ENCODE data around the gene WDFY3.

DNA sequence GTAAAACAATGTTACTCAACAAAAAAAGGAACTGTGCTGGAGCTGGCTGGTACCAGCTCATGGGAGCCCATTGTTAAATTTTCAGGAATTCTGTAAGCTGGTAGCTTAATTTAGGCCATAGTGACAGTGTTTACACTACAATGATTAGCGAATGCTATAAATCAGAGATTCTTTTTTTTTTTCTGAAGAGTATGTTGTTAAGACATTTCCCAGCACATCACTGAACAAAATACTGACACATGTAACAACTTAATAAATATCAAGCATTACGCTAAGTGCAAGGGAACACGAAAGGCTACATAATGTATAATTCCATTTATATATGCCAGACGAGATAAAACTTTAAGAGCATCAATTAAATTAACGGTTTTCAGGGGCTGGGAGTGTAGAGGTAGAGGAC lies 4.4 kb downstream of the WDFY3 start:
- TF ChIP-seq EZH2 (IDR thresholded peaks at IDR 0.05; ENCODE audit: insufficient read depth, poor library complexity, severe bottlenecking) (no peak), EZH2phosphoT487 (IDR thresholded peaks at IDR 0.05; ENCODE audit: insufficient read depth, low read depth) (no peak)

Data from GM23248 (cell line).